HepG2 (cell line): Measurements from ENCODE around the gene EFCAB14. TPM values are rescaled to one million over a fixed set of nuclear protein-coding genes. Genes with fewer than 3 reads are reported as not detected.

ENCODE experiments used
- ARID2 ChIP-seq: sonication (generic); formaldehyde crosslinking; IDR thresholded peaks from 2 replicates; pipeline ENCODE4 v1.8.1; 2022; ENCODE audit warnings: mild to moderate bottlenecking, missing genetic modification reagents, borderline replicate concordance
- CEBPB ChIP-seq: IDR thresholded peaks from 2 replicates; pipeline ENCODE4 v1.6.1; 2011; ENCODE audit warnings: low read depth, low read length, improper control_type of control experiment, borderline replicate concordance
- EP300 ChIP-seq, 3 experiments: sonication (generic) in 1 of 3; formaldehyde crosslinking in 1 of 3; IDR thresholded peaks; 2 replicates each; pipeline versions ENCODE4 v1.5.1 to v1.6.1; 2011 to 2020; ENCODE audit warnings: low read depth in 2 of 3, low read length in 2 of 3, borderline replicate concordance in 1 of 3, improper control_type of control experiment in 1 of 3, mild to moderate bottlenecking in 1 of 3, missing genetic modification reagents in 1 of 3, moderate library complexity in 1 of 3
- FOSL2 ChIP-seq: sonication (generic); formaldehyde crosslinking; IDR thresholded peaks from 2 replicates; pipeline ENCODE4 v1.4.0; 2020; ENCODE audit warnings: missing genetic modification reagents
- MAF1 ChIP-seq: sonication (generic); formaldehyde crosslinking; IDR thresholded peaks from 2 replicates; pipeline ENCODE4 v1.5.0; 2020; ENCODE audit warnings: missing genetic modification reagents, borderline replicate concordance
- MIER2 ChIP-seq: IDR thresholded peaks from 2 replicates; pipeline ENCODE4 v1.6.1; 2016; ENCODE audit warnings: missing biosample characterization, missing genetic modification reagents
- NFIC ChIP-seq: IDR thresholded peaks from 2 replicates; pipeline ENCODE4 v1.6.1; 2012; ENCODE audit warnings: mild to moderate bottlenecking, low read length, inconsistent platforms
- SIX1 ChIP-seq: sonication (generic); formaldehyde crosslinking; IDR thresholded peaks from 2 replicates; pipeline ENCODE4 v1.4.0; 2020; ENCODE audit warnings: missing genetic modification reagents, borderline replicate concordance
- THYN1 ChIP-seq: sonication (generic); formaldehyde crosslinking; IDR thresholded peaks from 2 replicates; pipeline ENCODE4 v1.8.1; 2023; ENCODE audit warnings: low read depth, mild to moderate bottlenecking, moderate library complexity, missing genetic modification reagents, borderline replicate concordance
- YEATS2 ChIP-seq: sonication (generic); formaldehyde crosslinking; IDR thresholded peaks from 2 replicates; pipeline ENCODE4 v1.4.0; 2020; ENCODE audit warnings: missing genetic modification reagents, borderline replicate concordance
- ZBTB34 ChIP-seq: sonication (generic); formaldehyde crosslinking; IDR thresholded peaks from 2 replicates; pipeline ENCODE4 v1.8.0; 2022; ENCODE audit warnings: mild to moderate bottlenecking, missing genetic modification reagents
- ZBTB43 ChIP-seq: sonication (generic); formaldehyde crosslinking; conservative IDR thresholded peaks from 2 replicates; pipeline ENCODE4 v1.4.0; 2020; ENCODE audit warnings: missing genetic modification reagents
- ZBTB46 ChIP-seq: sonication (generic); formaldehyde crosslinking; IDR thresholded peaks from 2 replicates; pipeline ENCODE4 v1.4.0; 2020; ENCODE audit warnings: mild to moderate bottlenecking, missing genetic modification reagents, borderline replicate concordance
- ZFP1 ChIP-seq: IDR thresholded peaks from 2 replicates; pipeline ENCODE4 v1.6.1; 2016
- ZNF24 ChIP-seq: fragments of 450-650 bp; IDR thresholded peaks from 2 replicates; pipeline ENCODE4 v1.6.1; 2017; ENCODE audit warnings: antibody characterized with exemption, mild to moderate bottlenecking
- ZNF263 ChIP-seq: sonication (generic); formaldehyde crosslinking; IDR thresholded peaks from 2 replicates; pipeline ENCODE4 v1.4.0; 2020; ENCODE audit warnings: missing genetic modification reagents
- ZNF567 ChIP-seq: sonication (generic); formaldehyde crosslinking; IDR thresholded peaks from 2 replicates; pipeline ENCODE4 v1.8.1; 2023; ENCODE audit warnings: mild to moderate bottlenecking, missing genetic modification reagents, borderline replicate concordance
- ZNF703 ChIP-seq: sonication (generic); formaldehyde crosslinking; IDR thresholded peaks from 2 replicates; pipeline ENCODE4 v1.5.1; 2020; ENCODE audit warnings: missing genetic modification reagents, mild to moderate bottlenecking, moderate library complexity, borderline replicate concordance
- ZNF770 ChIP-seq: sonication (generic); formaldehyde crosslinking; IDR thresholded peaks from 2 replicates; pipeline ENCODE4 v1.5.0; 2020; ENCODE audit warnings: mild to moderate bottlenecking, missing genetic modification reagents
- ZNF891 ChIP-seq: sonication (generic); formaldehyde crosslinking; IDR thresholded peaks from 2 replicates; pipeline ENCODE4 v1.5.0; 2020; ENCODE audit warnings: mild to moderate bottlenecking, missing genetic modification reagents
- polyA plus RNA-seq, 8 experiments: library from polyadenylated mRNA; depleted of rRNA in 3 of 8; stranded (reverse) in 7 of 8; unstranded in 1 of 8; fragments of >200 nt; fragmentation: Illumina TruSeq in 4 of 8; extraction: Trizol in 4 of 8; gene quantifications; 2 replicates each; pipeline versions ENCODE4 v1.2.1 to v1.2.3, GENCODE V29; 2011 to 2016; ENCODE audit warnings: low read depth in 4 of 8, missing spikeins in 1 of 8, mixed read lengths in 1 of 8; ENCODE audit not compliant: insufficient read depth in 1 of 8
- total RNA-seq, 5 experiments: library from RNA; depleted of rRNA; stranded (reverse); fragments of >200 nt; fragmentation: Illumina TruSeq; extraction: Trizol; gene quantifications; 2 replicates each; pipeline ENCODE4 v1.2.3, GENCODE V29; 2016; ENCODE audit warnings: low read depth in 1 of 5

EFCAB14 gene
- total and polyA plus RNA-seq, 2 of the 13 experiments (the other 11 are each of a cell fraction or from before 2014, with no cell fraction given) = 13.4 to 17.9 TPM

GRCh38 chr1:46735708-46736324 lies 16.9 kb upstream of the EFCAB14 start (continued):
- TF ChIP-seq ZNF891 (CRISPR knock-in tag) (no peak; the same call in 1 of the 2 replicates), NFIC (no peak), ZFP1 (CRISPR knock-in tag) (0 out of 2 replicates have a peak, but pooled peaks have one; percentile 35), SIX1 (peak; percentile 46; the same call in 1 of the 2 replicates), ZBTB43 (CRISPR knock-in tag) (peak; percentile 71), EP300 (IDR thresholded peaks at IDR 0.05; ENCODE audit: low read depth in 2 of 2, low read length in 2 of 2) (no peak), EP300 (CRISPR knock-in tag; IDR thresholded peaks at IDR 0.05; ENCODE audit: borderline replicate concordance) (no peak), YEATS2 (CRISPR knock-in tag) (peak; percentile 76; the same call in 1 of the 2 replicates), ZNF24 (no peak), CEBPB (no peak), ZNF703 (no peak), ARID2 (CRISPR knock-in tag) (peak; percentile 52; the same call in 1 of the 2 replicates), ZBTB34 (CRISPR knock-in tag) (no peak), ZNF770 (CRISPR knock-in tag) (no peak), THYN1 (CRISPR knock-in tag) (0 out of 2 replicates have a peak, but pooled peaks have one; percentile 62), MIER2 (CRISPR knock-in tag) (peak; percentile 99), ZBTB46 (no peak), MAF1 (CRISPR knock-in tag) (no peak), ZNF263 (CRISPR knock-in tag) (0 out of 2 replicates have a peak, but pooled peaks have one; percentile 21), FOSL2 (CRISPR knock-in tag) (0 out of 2 replicates have a peak, but pooled peaks have one; percentile 17), ZNF567 (no peak)
